GM21367 (cell line): ENCODE results near the gene ZNF345.

Experiments used
- ATAC-seq: cut with Tn5 transposase; IDR thresholded peaks from one replicate; pipeline ENCODE4 v1.9.1; 2021; ENCODE audit not compliant: unreplicated experiment

Gene ZNF345

GRCh38 chr19:36850559-36851442, at the start of gene ZNF345:
ZNF345 (plus strand) TSS chr19:36850876; CDS start chr19:36876831, 25,955 bp downstream.
- peak; percentile 69 for ATAC-seq

GRCh38 chr19:36805364-36805763, 45.3 kb upstream of the ZNF345 start:
- ATAC-seq = no peak

- no peak for ATAC-seq
Measured at GRCh38 chr19:36807029-36807428, 43.6 kb upstream of the ZNF345 start.

GRCh38 chr19:36819130-36819630, 31.5 kb upstream of the ZNF345 start:
- no peak for ATAC-seq

- no peak for ATAC-seq
Measured at GRCh38 chr19:36821758-36822157, 28.9 kb upstream of the ZNF345 start.

GRCh38 chr19:36833430-36833829, 17.2 kb upstream of the ZNF345 start:
- ATAC-seq = no peak

- no peak for ATAC-seq
Measured at GRCh38 chr19:36837176-36837905, 13.3 kb upstream of the ZNF345 start.

- peak; percentile 67 for ATAC-seq
Measured at GRCh38 chr19:36837906-36838783, 12.5 kb upstream of the ZNF345 start, which contains the start of gene ZNF790. ZNF790 (minus strand) TSS chr19:36838387; CDS start chr19:36825619, 12,768 bp downstream.

GRCh38 chr19:36838784-36839324, 11.8 kb upstream of the ZNF345 start:
- no peak for ATAC-seq

- no peak for ATAC-seq
Measured at GRCh38 chr19:36847968-36848367, 2.7 kb upstream of the ZNF345 start.

GRCh38 chr19:36849701-36850558, 746 bp upstream of the ZNF345 start:
- ATAC-seq = peak; percentile 74

GRCh38 chr19:36851898-36852297, 1.2 kb downstream of the ZNF345 start:
- no peak for ATAC-seq

GRCh38 chr19:36876993-36877938, 26.6 kb downstream of the ZNF345 start:
- no peak for ATAC-seq

- ATAC-seq = no peak
Measured at GRCh38 chr19:36891768-36892357, 41.2 kb downstream of the ZNF345 start.

GRCh38 chr19:36894849-36895383, 44.2 kb downstream of the ZNF345 start:
- no peak for ATAC-seq

GRCh38 chr19:36898422-36898821, 47.7 kb downstream of the ZNF345 start:
- no peak for ATAC-seq

GRCh38 chr19:36915992-36916830, 65.5 kb downstream of the ZNF345 start, which contains the start of the genes ZNF568 and ZNF829:
ZNF568 (plus strand) TSS chr19:36916332; CDS start chr19:36922771, 6,439 bp downstream.
ZNF829 (minus strand) TSS chr19:36916291; CDS start chr19:36915167, 1,124 bp downstream.
- ATAC-seq = peak; percentile 86
